WTC11 (cell line): ENCODE measurements around the gene EML2. TPM values are rescaled to one million over a fixed set of nuclear protein-coding genes. Genes with fewer than 3 reads are reported as not detected.

Experiments used
- ATAC-seq: fragments of 200-7000 bp; cut with Tn5 transposase; 2 replicates; pipeline ENCODE4 v1.10.0; 2021; ENCODE audit warnings: mild to moderate bottlenecking, moderate library complexity
- CTCF ChIA-PET: fragments of 300-600 bp; sonication (Branson Sonifier 250); formaldehyde crosslinking; loops from one replicate; lab custom pipeline; 2021; ENCODE audit warnings: antibody characterized with exemption; lab: Charles Lee
- POLR2A ChIA-PET: fragments of 350-600 bp; sonication (Branson Sonifier 250); formaldehyde crosslinking; loops from one replicate; lab custom pipeline; 2021; ENCODE audit warnings: antibody characterized with exemption; lab: Charles Lee
- DNase-seq: peaks from one replicate; pipeline ENCODE4 v3.0.0; 2021; ENCODE audit warnings: low spot score
- H3K27ac Mint-ChIP-seq: 2 replicates; pipeline ENCODE4 v1.8.0; 2021; ENCODE audit warnings: mixed read lengths
- H3K27me3 Mint-ChIP-seq: 2 replicates; pipeline ENCODE4 v1.8.0; 2021; ENCODE audit warnings: low read depth, mild to moderate bottlenecking, moderate library complexity, mixed read lengths
- H3K36me3 Mint-ChIP-seq: 2 replicates; pipeline ENCODE4 v1.8.0; 2021; ENCODE audit warnings: mixed read lengths
- H3K4me1 Mint-ChIP-seq: 2 replicates; pipeline ENCODE4 v1.8.0; 2022; ENCODE audit warnings: mixed read lengths
- H3K4me3 Mint-ChIP-seq: 2 replicates; pipeline ENCODE4 v1.8.0; 2021; ENCODE audit warnings: mild to moderate bottlenecking, moderate library complexity, mixed read lengths
- H3K9me3 Mint-ChIP-seq: 2 replicates; pipeline ENCODE4 v1.8.0; 2021; ENCODE audit warnings: mixed read lengths
- CBFB ChIP-seq: sonication (generic); formaldehyde crosslinking; IDR thresholded peaks from 2 replicates; pipeline ENCODE4 v1.8.1; 2022; ENCODE audit warnings: mild to moderate bottlenecking, low read depth, missing genetic modification reagents
- GRHL2 ChIP-seq: fragments of 250-450 bp; sonication (Bioruptor Pico); IDR thresholded peaks from 2 replicates; pipeline ENCODE4 v1.8.0; 2022; ENCODE audit warnings: mild to moderate bottlenecking, moderate library complexity; ENCODE audit not compliant: insufficient replicate concordance, severe bottlenecking
- JAZF1 ChIP-seq: fragments of 250-450 bp; sonication (Bioruptor Pico); IDR thresholded peaks from 2 replicates; pipeline ENCODE4 v1.9.0; 2021; ENCODE audit warnings: moderate library complexity, mild to moderate bottlenecking, inconsistent platforms
- MYBL2 ChIP-seq: sonication (generic); formaldehyde crosslinking; IDR thresholded peaks from 2 replicates; pipeline ENCODE4 v1.8.1; 2023; ENCODE audit warnings: mild to moderate bottlenecking, moderate library complexity, missing genetic modification reagents
- NFATC4 ChIP-seq: fragments of 250-450 bp; sonication (Bioruptor Pico); IDR thresholded peaks from 2 replicates; pipeline ENCODE4 v1.9.0; 2021; ENCODE audit warnings: mild to moderate bottlenecking
- NFE2L1 ChIP-seq: sonication (generic); formaldehyde crosslinking; IDR thresholded peaks from 2 replicates; pipeline ENCODE4 v1.8.1; 2023; ENCODE audit warnings: missing genetic modification reagents
- RORB ChIP-seq: fragments of 250-450 bp; sonication (Bioruptor Pico); IDR thresholded peaks from 2 replicates; pipeline ENCODE4 v1.9.0; 2021; ENCODE audit warnings: mild to moderate bottlenecking
- SOX15 ChIP-seq: fragments of 250-450 bp; sonication (Bioruptor Pico); IDR thresholded peaks from 2 replicates; pipeline ENCODE4 v1.9.0; 2021; ENCODE audit warnings: mild to moderate bottlenecking
- TCF7 ChIP-seq: sonication (generic); formaldehyde crosslinking; IDR thresholded peaks from 2 replicates; pipeline ENCODE4 v1.8.0; 2022; ENCODE audit warnings: mild to moderate bottlenecking, low read depth, missing genetic modification reagents, moderate library complexity
- TEAD1 ChIP-seq: sonication (generic); formaldehyde crosslinking; IDR thresholded peaks from 2 replicates; pipeline ENCODE4 v1.8.0; 2022; ENCODE audit warnings: mild to moderate bottlenecking, missing genetic modification reagents
- TEAD4 ChIP-seq: sonication (generic); formaldehyde crosslinking; IDR thresholded peaks from 2 replicates; pipeline ENCODE4 v1.8.0; 2022; ENCODE audit warnings: mild to moderate bottlenecking, missing genetic modification reagents
- ZNF121 ChIP-seq: sonication (generic); formaldehyde crosslinking; IDR thresholded peaks from 2 replicates; pipeline ENCODE4 v1.8.0; 2023; ENCODE audit warnings: missing genetic modification reagents
- ZNF263 ChIP-seq: sonication (generic); formaldehyde crosslinking; IDR thresholded peaks from 2 replicates; pipeline ENCODE4 v1.8.1; 2022; ENCODE audit warnings: low read depth, mild to moderate bottlenecking, moderate library complexity, missing genetic modification reagents
- ZNF396 ChIP-seq: fragments of 250-450 bp; sonication (Bioruptor Pico); IDR thresholded peaks from 2 replicates; pipeline ENCODE4 v1.8.0; 2021; ENCODE audit warnings: mild to moderate bottlenecking, moderate library complexity, borderline replicate concordance
- total RNA-seq: library from RNA; stranded (reverse); gene quantifications from 3 replicates; pipeline ENCODE4 v1.2.3, GENCODE V29; 2021
- TF ChIP-seq, protein P1 (sequence below): sonication (generic); formaldehyde crosslinking; IDR thresholded peaks from 2 replicates; pipeline ENCODE4 v1.8.0; 2022; ENCODE audit warnings: mild to moderate bottlenecking, missing genetic modification reagents
- TF ChIP-seq, protein P2 (sequence below): sonication (generic); formaldehyde crosslinking; IDR thresholded peaks from 2 replicates; pipeline ENCODE4 v1.8.1; 2023; ENCODE audit warnings: mild to moderate bottlenecking, missing genetic modification reagents, moderate library complexity
- TF ChIP-seq, protein P3 (sequence below): sonication (generic); formaldehyde crosslinking; IDR thresholded peaks from 2 replicates; pipeline ENCODE4 v1.8.1; 2023; ENCODE audit warnings: mild to moderate bottlenecking, moderate library complexity, missing genetic modification reagents
- TF ChIP-seq, protein P4 (sequence below): fragments of 250-450 bp; sonication (Bioruptor Pico); IDR thresholded peaks from 2 replicates; pipeline ENCODE4 v2.1.2; 2022; ENCODE audit warnings: mild to moderate bottlenecking, moderate library complexity
- TF ChIP-seq, protein P5 (sequence below): sonication (generic); formaldehyde crosslinking; conservative IDR thresholded peaks from 2 replicates; pipeline ENCODE4 v1.8.1; 2022; ENCODE audit warnings: mild to moderate bottlenecking, missing genetic modification reagents

The EML2 gene
- total RNA-seq, 1 experiment from 2014 or later: 63.3 TPM

DNA sequence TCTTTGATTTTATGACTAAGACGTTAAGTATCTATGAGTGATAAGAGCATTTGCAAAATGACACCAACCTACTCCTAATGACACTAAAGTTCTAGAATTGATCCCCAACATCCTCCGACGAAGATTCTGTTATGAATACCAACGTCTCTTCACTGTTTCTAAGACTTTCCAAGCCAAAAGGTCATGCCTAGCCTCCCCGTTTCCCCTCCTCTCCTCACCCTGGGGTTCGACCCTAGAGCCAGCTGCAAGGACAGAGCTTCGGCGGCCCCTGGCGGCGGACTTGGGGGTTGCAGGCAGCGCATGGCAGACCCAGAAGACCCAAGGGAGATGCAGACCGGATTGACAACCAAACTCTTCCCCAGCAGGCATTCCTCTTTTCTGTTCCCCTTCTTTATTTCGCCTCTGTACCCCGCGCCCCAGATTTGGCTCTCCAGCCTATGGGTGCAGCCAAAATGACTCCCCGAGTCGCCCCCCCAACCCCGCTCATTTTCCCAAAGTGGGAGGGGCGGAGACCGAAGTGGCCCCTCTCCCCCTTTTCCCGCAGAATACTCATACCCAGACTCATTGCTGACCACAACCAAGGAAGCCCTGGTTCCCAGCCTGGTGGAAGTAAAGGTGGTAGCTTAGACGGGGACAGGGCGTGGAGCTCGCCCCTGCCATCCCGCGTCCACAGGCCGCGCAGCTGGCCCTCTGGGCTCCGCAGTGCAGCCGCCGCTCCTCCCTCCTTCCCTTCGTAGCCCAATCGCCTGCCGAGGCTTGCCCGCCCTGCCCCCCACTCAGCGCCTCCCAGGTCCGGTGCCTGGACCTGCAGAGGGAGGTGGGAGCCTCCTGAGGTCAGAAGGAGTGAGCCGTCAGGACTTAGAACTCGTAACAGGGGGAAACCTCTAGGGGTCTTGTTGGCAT is 4.1 kb upstream of the EML2 start (continued):
- TF ChIP-seq, protein P1, sequence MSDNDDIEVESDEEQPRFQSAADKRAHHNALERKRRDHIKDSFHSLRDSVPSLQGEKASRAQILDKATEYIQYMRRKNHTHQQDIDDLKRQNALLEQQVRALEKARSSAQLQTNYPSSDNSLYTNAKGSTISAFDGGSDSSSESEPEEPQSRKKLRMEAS (CRISPR knock-in tag): peak; percentile 44; the same call in 1 of the 2 replicates

DNA sequence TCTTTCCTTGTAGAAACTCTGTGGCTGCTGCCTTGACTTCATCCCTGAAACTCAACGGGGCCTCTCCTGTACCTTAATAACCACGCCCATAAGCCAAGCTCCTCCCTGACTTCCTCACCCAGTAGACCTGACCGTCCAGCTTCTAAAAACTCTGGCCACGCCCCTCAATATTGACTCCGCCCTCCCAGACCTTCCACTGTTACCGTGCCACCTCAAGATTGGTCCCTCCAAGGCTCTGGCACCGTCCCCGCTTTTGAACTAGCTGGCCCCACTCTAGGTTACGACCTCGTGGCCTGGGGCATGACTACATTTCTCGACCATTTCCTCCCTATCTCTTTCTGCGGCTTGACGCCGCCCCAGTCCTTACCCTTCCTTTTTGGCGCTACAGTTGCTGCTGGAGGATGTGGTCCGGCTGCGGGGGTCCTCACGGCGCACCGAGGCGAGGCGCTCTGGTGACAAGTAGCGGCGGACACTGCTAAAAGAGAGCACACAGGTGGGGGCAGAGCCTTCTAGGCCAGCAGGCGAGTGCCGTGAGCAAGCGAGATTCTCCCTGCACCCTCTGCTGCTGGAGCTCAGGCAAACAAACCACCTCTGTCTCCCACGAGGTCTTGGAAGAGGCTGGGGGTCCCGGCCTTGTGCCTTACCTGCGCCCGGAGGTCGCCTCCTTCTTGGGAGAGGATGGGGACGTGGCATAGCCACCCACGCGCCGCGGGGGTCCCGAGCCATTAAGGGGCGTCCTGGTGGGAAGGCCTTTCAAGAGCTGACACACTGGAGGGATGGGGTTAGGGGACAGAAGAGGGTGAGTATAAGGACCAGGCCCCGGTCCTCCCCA is 2.3 kb upstream of the EML2 start:
- CTCF ChIA-PET: interaction anchor here (0.5 to 5.4 kb wide), 54 partner anchors 10 to 250 kb away, joined by 3 to 127 read pairs (median 6); partner anchors contain the start of genes FBXO46, FOSB, GIPR and GPR4
- POLR2A ChIA-PET: interaction anchor here (0.5 to 2.1 kb wide), 13 partner anchors 15 to 155 kb away, joined by 3 to 13 read pairs (median 4); partner anchors contain the start of genes GIPR and QPCTL
- ATAC-seq (peak; percentile 58), DNase-seq (peak; percentile 96)
- H3K27ac Mint-ChIP-seq: peak overlapping the region; percentile 99
- no peaks in the 10 kb centered on the region for H3K9me3 Mint-ChIP-seq
- H3K36me3 Mint-ChIP-seq: no peaks in the 10 kb centered on the region
- 0 out of 2 replicates have a peak, but pooled peaks have one; percentile 15 for TF ChIP-seq MYBL2
- no peak for TF ChIP-seq SOX15
- 0 out of 2 replicates have a peak, but pooled peaks have one; percentile 21 for TF ChIP-seq NFE2L1 (CRISPR knock-in tag)
- no peak for TF ChIP-seq RORB
- TF ChIP-seq, protein P2, sequence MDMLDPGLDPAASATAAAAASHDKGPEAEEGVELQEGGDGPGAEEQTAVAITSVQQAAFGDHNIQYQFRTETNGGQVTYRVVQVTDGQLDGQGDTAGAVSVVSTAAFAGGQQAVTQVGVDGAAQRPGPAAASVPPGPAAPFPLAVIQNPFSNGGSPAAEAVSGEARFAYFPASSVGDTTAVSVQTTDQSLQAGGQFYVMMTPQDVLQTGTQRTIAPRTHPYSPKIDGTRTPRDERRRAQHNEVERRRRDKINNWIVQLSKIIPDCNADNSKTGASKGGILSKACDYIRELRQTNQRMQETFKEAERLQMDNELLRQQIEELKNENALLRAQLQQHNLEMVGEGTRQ (CRISPR knock-in tag): no peak
- no peak for TF ChIP-seq ZNF263 (CRISPR knock-in tag)
- TF ChIP-seq, protein P1 (CRISPR knock-in tag): peak; percentile 4; the same call in 1 of the 2 replicates
- no peak for TF ChIP-seq JAZF1
- peak overlapping the region; percentile 85 for H3K4me3 Mint-ChIP-seq
- H3K27me3 Mint-ChIP-seq: peaks cover 17% of the 10 kb centered on the region
- H3K4me1 Mint-ChIP-seq: peaks cover 45% of the 10 kb centered on the region

DNA sequence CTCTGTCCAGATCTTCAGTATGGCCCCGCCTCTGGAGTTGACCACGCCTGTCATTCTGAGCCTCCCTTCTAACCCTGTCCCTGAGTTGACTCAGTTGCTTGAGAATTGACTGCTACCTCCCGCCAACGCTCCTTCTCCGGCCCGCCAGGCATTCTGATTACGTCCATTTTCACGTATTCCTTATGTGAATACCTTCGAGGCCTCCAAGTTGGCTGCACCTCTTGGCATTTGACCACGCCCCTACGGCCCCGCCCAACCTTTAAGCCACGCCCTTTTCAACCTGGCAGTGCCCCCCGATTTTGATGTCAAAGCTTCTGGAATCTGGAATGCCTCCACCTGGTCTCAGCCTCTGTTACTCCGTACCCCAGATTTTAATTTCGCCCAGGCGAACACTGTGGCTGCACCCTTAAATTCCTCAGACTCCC is 1.7 kb upstream of the EML2 start:
- Mint-ChIP-seq H3K4me3 (peak overlapping the region; percentile 85), H3K36me3 (no peaks in the 10 kb centered on the region; the same call in 1 of the 2 replicates), H3K27me3 (peaks cover 14% of the 10 kb centered on the region), H3K9me3 (no peaks in the 10 kb centered on the region), H3K27ac (peak overlapping the region; percentile 99), H3K4me1 (peaks cover 41% of the 10 kb centered on the region)
- no peak for TF ChIP-seq ZNF396 (CRISPR knock-in tag)
- no peak for TF ChIP-seq CBFB (CRISPR knock-in tag)
- no peak for TF ChIP-seq ZNF121 (CRISPR knock-in tag)
- ATAC-seq (peak; percentile 0; the same call in 1 of the 2 replicates), DNase-seq (peak; percentile 91)
- ChIA-PET CTCF (interaction anchor here (0.6 to 5.4 kb wide), 30 partner anchors 9 to 245 kb away, joined by 3 to 127 read pairs (median 24); partner anchors contain the start of genes FOSB, GIPR, GPR4 and OPA3), POLR2A (interaction anchor here (0.5 to 2.1 kb wide), 9 partner anchors 14 to 154 kb away, joined by 3 to 13 read pairs (median 4); partner anchors contain the start of genes GIPR and QPCTL)

DNA sequence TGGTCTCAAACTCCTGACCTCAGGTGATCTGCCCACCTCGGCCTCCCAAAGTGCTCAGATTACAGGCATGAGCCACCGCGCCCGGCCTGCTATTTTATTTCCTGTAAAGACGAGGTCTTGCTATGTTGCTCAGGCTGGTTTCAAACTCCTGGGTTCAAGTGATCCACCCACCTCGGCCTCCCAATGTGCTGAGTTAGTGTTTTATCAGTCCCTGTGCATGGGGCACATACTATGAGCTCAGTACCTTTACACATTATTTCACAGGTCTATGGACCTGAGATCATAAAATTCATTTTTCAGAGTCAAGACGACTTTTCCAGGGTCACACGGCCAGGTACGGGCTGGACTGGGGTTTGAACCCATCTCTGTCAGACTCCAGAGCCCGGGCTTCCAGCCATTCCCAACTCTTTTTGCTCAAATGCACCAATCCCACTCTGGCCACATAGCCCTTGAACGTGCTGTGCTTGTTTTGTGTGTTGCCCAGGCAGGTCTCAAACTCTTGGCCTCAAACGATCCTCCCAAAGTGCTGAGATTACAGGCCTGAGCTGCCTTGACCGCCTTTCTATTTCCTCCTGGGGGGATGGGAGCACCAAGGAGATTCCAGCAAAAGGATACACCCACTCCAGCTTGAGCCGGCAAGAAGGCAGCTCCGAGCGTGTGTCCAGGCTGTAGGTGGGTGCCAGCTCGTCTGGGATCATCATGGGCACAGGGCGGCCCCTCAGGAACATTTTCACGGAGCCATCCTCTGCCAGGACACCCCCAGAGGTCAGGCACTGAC is 1.1 kb downstream of the EML2 start:
- Mint-ChIP-seq H3K4me1 (peaks cover 29% of the 10 kb centered on the region), H3K27me3 (no peaks in the 10 kb centered on the region; the same call in 1 of the 2 replicates), H3K36me3 (no peaks in the 10 kb centered on the region; the same call in 1 of the 2 replicates), H3K9me3 (no peaks in the 10 kb centered on the region), H3K4me3 (peak overlapping the region; percentile 76), H3K27ac (peak overlapping the region; percentile 90)
- CTCF ChIA-PET: interaction anchor here (1.2 to 2.9 kb wide), 8 partner anchors 21 to 80 kb away, joined by 3 to 13 read pairs (median 8); partner anchors contain the start of gene QPCTL
- DNase-seq (no peak), ATAC-seq (no peak)
- POLR2A ChIA-PET: interaction anchor here (0.7 to 1.5 kb wide), 4 partner anchors 12 to 131 kb away, joined by 3 to 8 read pairs (median 3); partner anchors contain the start of gene SIX5
- TF ChIP-seq JAZF1 (no peak), TCF7 (CRISPR knock-in tag) (no peak), GRHL2 (no peak), TEAD4 (CRISPR knock-in tag) (no peak), CBFB (CRISPR knock-in tag) (no peak), NFATC4 (CRISPR knock-in tag) (no peak), TEAD1 (CRISPR knock-in tag) (no peak), RORB (no peak), SOX15 (no peak)
- TF ChIP-seq, protein P3, sequence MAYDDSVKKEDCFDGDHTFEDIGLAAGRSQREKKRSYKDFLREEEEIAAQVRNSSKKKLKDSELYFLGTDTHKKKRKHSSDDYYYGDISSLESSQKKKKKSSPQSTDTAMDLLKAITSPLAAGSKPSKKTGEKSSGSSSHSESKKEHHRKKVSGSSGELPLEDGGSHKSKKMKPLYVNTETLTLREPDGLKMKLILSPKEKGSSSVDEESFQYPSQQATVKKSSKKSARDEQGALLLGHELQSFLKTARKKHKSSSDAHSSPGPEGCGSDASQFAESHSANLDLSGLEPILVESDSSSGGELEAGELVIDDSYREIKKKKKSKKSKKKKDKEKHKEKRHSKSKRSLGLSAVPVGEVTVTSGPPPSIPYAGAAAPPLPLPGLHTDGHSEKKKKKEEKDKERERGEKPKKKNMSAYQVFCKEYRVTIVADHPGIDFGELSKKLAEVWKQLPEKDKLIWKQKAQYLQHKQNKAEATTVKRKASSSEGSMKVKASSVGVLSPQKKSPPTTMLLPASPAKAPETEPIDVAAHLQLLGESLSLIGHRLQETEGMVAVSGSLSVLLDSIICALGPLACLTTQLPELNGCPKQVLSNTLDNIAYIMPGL: no peak
- TF ChIP-seq, protein P4, sequence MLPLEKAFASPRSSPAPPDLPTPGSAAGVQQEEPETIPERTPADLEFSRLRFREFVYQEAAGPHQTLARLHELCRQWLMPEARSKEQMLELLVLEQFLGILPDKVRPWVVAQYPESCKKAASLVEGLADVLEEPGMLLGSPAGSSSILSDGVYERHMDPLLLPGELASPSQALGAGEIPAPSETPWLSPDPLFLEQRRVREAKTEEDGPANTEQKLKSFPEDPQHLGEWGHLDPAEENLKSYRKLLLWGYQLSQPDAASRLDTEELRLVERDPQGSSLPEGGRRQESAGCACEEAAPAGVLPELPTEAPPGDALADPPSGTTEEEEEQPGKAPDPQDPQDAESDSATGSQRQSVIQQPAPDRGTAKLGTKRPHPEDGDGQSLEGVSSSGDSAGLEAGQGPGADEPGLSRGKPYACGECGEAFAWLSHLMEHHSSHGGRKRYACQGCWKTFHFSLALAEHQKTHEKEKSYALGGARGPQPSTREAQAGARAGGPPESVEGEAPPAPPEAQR (CRISPR knock-in tag): no peak
- TF ChIP-seq, protein P5, sequence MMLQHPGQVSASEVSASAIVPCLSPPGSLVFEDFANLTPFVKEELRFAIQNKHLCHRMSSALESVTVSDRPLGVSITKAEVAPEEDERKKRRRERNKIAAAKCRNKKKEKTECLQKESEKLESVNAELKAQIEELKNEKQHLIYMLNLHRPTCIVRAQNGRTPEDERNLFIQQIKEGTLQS (CRISPR knock-in tag): no peak
